Lower leg skin (tissue), 4 donors: ENCODE measurements around the gene DHRS13. TPM values are rescaled to one million over a fixed set of nuclear protein-coding genes. Genes with fewer than 3 reads are reported as not detected.
"Not testable (repeated sequence)": the region's sequence is repeated elsewhere in the genome, so short reads cannot be mapped to it uniquely, and the experiment has no call there.

Source experiments
- DNase-seq, 2 donors: peaks; one replicate each; pipeline ENCODE4 v3.0.0-alpha.2; 2019; ENCODE audit warnings: low spot score in 2 of 2
- H3K4me3 ChIP-seq: fragments of 200-600 bp; sonication (generic); 2 replicates; pipeline ENCODE4 v1.5.1; 2017; ENCODE audit warnings: mild to moderate bottlenecking, low read depth; ENCODE audit not compliant: poor library complexity, severe bottlenecking
- CTCF ChIP-seq, 3 donors: fragments of 450-650 bp; IDR thresholded peaks; one replicate each; pipeline ENCODE4 v1.5.1; 2016; ENCODE audit warnings: antibody characterized with exemption in 3 of 3, mild to moderate bottlenecking in 3 of 3, moderate library complexity in 2 of 3
- POLR2A ChIP-seq, 2 donors: fragments of 450-650 bp; IDR thresholded peaks; one replicate each; pipeline ENCODE4 v1.6.1; 2016 to 2017; ENCODE audit warnings: antibody characterized with exemption in 2 of 2, mild to moderate bottlenecking in 1 of 2, moderate library complexity in 1 of 2
- WGBS, 2 donors: methylation state at CpG; one replicate each; pipeline ENCODE4 v1.1.5; 2018; 5-methylcytosine and 5-hydroxymethylcytosine counted together
- intact Hi-C: fragments of 100-400 bp; cut with DNase I; formaldehyde crosslinking; loops from one replicate; pipeline ENCODE4 v1.15.0; 2023; ENCODE audit warnings: low total_unique reads
- total RNA-seq, 4 donors: library from RNA; depleted of rRNA; stranded (reverse); fragments of >200 nt; gene quantifications; one replicate each; pipeline ENCODE4 v1.1.0, GENCODE V29; 2016

DHRS13 gene
- total RNA-seq, 4 donors from 2014 or later = 19.2 to 22.9 (median 19.5) TPM

DNA sequence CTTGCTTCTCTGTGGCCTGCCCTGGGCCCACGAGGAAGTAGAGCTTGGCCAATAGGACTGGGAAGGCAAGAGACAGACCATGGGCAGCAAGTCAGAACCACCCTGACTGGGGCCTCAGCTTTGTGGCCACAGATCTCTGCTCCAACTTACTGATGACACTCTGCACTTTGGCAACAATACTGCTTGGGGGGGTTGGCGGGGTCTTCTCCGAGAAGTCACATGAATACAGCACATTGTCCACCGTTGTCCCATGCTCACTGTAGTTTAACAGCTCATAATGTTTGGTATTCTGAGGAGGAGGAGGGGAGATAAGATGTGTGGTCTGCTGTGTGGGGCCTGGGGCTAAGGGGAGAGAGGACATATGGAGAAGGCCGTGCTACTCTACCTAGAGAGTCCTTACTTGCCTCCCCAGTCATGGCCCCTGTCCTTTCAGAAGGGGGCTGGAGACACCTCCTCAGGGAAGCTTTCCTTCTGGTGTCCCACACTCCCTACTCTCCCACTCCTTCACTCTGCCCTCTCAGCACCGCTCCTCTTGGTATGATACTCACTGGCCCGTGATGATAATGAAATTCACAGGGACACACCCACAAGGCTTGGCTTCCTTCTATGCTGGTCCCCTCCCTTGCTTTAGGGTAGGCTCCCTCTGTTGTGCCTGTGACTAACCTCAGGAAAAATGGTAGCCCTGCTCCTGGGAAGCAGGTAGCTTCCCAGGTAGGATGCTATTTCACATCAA is 4.0 kb upstream of the DHRS13 start:
- intact Hi-C loops = no loop called here
- TF ChIP-seq POLR2A (IDR thresholded peaks at IDR 0.05) (no peak), CTCF (IDR thresholded peaks at IDR 0.05) (no peak)
- H3K4me3 ChIP-seq = no peak overlapping the region
- no peak for DNase-seq
- 55 to 61% methylated on average over 7 of the region's 7 CpGs for WGBS, 2 donors

GRCh38 chr17:28906276-28906675 is 3.4 kb upstream of the DHRS13 start:
- DNase-seq = no peak
- TF ChIP-seq POLR2A (IDR thresholded peaks at IDR 0.05) (no peak), CTCF (IDR thresholded peaks at IDR 0.05) (no peak)
- 80 to 83% methylated on average over 9 of the region's 9 CpGs for WGBS, 2 donors
- intact Hi-C loops = no loop called here
- H3K4me3 ChIP-seq = no peak overlapping the region

- DNase-seq = no peak
- H3K4me3 ChIP-seq = no peak overlapping the region
- TF ChIP-seq POLR2A (IDR thresholded peaks at IDR 0.05) = no peak
- no peak for TF ChIP-seq CTCF (IDR thresholded peaks at IDR 0.05)
- intact Hi-C loops = no loop called here
- WGBS, 2 donors = 45 to 59% methylated on average over 4 of the region's 4 CpGs
These were observed 1.9 kb upstream of the DHRS13 start for GRCh38 chr17:28904800-28905199.

DNA sequence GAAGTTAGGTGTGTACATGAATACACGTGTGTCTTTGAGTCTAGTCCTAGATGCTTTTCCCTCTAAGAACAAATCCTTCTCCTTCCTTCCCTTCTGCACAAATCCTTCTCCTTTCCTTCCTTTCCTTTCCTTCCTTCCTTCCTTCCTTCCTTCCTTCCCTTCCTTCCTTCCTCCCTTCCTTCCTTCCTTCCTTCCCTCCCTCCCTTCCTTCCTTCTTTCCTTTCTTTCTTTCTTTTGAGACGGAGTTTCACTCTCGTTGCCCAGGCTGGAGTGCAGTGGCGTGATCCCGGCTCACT is 615 bp upstream of the DHRS13 start:
- DNase-seq, H3K4me3 ChIP-seq, intact Hi-C loops: not testable (repeated sequence)
- 38 to 55% methylated on average over 5 of the region's 5 CpGs for WGBS, 2 donors

GRCh38 chr17:28901866-28902818 is 737 bp downstream of the DHRS13 start:
- TF ChIP-seq CTCF (IDR thresholded peaks at IDR 0.05) (no peak), POLR2A (IDR thresholded peaks at IDR 0.05) (no peak)
- peak overlapping the region; percentile 51 for H3K4me3 ChIP-seq
- 5 to 9% methylated on average over 31 to 42 of the region's 62 CpGs for WGBS, 2 donors
- intact Hi-C loops = no loop called here
- DNase-seq = no peak

GRCh38 chr17:28900986-28901726 is 1.7 kb downstream of the DHRS13 start:
- intact Hi-C loops = no loop called here
- no peak overlapping the region for H3K4me3 ChIP-seq
- TF ChIP-seq POLR2A (IDR thresholded peaks at IDR 0.05) (no peak), CTCF (IDR thresholded peaks at IDR 0.05) (no peak)
- DNase-seq = no peak
- 96 to 98% methylated on average over 16 to 24 of the region's 24 CpGs for WGBS, 2 donors
